Thyroid gland (tissue), 4 donors: Measurements from ENCODE around the gene RAB36.

ENCODE experiments used
- CTCF ChIP-seq, 6 experiments: fragments of 200-600 bp in 3 of 6; fragments of 450-650 bp in 3 of 6; sonication (generic) in 3 of 6; IDR thresholded peaks; one replicate each; pipeline ENCODE4 v1.5.1; 2016 to 2019; ENCODE audit warnings: antibody characterized with exemption in 6 of 6, mild to moderate bottlenecking in 2 of 6, inconsistent platforms in 1 of 6, moderate library complexity in 1 of 6
- POLR2A ChIP-seq, 2 donors: fragments of 450-650 bp; IDR thresholded peaks; one replicate each; pipeline ENCODE4 v1.6.1; 2017; ENCODE audit warnings: antibody characterized with exemption in 2 of 2, mild to moderate bottlenecking in 2 of 2, moderate library complexity in 1 of 2

DNA sequence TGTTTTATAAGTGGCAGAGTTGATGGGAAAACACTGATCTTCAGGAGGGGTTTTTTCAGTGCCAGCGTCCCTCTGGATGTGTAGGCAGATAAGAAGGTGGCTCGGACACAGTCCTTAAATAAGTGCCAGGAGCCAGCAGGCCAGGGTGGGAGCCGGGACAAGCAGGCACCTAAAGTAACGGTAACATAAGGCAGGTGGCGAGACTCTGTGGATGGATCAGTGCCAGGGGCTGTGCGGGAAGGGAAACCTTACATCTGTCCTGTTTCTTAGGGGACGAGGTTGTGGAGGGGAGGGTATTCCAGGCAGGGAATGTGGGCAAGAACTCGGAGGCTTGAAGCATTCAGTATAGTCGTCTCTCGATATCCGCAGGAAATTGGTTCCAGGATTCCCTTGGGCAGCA, 50.9 kb downstream of the RAB36 start:
- TF ChIP-seq CTCF (IDR thresholded peaks at IDR 0.05) = no peak
- no peak for TF ChIP-seq POLR2A (IDR thresholded peaks at IDR 0.05)
